RPMI8226 (cell line): ENCODE measurements around the gene CRIP2.
A peak's percentile ranks its signal among the peaks of the same experiment; 100 is the strongest.

Experiments used
- DNase-seq: peaks from one replicate; pipeline ENCODE4 v3.0.0-alpha.2; 2015

CRIP2 gene

DNA sequence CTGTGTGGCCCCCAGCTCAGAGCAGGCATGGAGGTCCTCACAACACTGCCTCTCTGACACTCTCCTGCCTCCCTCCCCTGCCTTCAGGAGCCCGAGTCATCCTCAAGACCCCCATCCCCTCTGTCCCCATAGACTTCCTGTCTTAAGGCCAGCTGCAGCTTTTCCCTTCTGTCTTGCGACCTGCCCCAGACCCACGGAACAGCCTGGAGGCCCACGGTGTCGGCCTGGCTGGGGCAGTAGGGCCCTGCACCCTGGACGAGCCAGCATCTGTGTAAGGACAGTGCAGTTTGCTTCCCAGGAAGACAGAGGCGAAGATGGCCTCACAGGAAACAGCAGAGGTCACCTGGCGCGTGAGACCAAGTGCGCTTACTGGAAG lies 26.1 kb downstream of the CRIP2 start:
- DNase-seq, result no peak

DNA sequence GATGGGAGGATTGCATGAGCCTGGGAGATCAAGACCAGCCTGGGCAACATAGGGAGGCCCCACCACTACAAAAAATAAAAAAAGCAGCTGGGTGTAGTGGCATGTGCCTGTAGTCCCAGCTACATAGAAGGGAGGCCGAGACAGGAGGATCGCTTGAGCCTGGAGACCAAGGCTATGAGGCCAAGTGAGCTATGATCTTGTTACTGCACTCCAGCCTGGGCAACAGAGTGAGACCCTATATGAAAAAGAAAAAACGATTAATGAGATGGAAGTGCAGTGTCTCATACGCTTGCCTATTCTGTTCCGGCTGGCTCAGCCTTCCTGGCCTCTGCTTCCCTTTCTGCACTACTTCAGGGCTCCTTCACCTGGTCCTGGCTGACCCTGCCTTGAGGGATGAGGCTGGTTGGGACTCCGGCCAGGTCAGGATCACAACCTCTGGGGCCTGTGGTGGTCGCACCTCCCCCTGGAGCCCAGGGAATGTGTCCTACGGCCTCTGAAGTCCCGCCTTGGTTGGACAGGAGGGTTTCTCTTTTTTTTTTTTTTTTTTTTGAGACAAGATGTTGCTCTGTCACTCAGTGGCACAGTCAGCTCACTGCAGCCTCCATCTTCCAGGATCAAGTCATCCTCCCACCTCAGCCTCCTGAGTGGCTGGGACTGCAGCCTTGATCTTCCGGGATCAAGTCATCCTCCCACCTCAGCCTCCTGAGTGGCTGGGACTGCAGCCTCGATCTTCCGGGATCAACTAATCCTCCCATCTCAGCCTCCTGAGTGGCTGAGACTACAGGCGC lies 27.1 kb downstream of the CRIP2 start:
- no peak for DNase-seq

DNA sequence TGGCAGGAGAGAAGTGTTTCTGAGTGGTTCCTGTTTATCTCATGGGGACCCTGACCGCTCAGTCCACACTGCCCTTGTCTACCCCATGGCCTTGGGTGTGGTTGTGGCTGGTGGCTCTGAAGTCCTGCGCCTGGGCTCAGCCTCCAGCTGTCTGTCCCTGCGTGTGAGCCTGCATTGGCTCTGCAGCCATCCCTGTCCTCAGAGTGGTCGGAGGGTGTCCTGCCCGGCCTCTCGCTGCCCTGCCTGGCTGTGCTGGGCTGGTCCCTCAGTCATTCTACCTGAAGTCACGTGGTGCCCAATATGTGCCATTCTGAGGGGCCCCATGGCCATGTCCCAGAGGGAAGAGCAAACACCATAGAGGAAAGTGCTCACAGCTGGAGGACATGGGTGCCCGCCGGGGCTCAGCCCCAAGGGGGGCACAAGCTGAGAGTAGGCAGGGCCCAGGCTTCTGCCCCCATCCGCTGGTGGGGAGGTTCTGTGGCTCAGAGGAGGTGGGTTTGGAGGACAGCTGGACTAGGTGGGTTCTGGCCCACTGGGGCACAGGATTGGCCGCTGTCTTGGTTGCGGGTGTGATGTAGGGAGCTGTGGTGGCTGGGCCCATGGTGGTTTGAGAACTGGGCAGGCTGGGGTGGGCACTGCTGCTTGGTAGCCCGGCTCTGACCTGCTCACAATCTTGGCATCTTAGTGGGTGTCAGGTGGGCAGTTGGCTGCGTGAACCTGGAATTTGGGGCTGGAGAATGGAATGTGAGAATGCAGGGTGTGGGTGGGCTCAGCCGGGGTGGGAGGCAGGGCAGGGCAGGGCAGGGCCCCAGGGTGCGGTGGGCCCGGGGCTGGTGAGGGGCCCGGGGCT lies 28.1 kb downstream of the CRIP2 start:
- DNase-seq, result no peak

DNA sequence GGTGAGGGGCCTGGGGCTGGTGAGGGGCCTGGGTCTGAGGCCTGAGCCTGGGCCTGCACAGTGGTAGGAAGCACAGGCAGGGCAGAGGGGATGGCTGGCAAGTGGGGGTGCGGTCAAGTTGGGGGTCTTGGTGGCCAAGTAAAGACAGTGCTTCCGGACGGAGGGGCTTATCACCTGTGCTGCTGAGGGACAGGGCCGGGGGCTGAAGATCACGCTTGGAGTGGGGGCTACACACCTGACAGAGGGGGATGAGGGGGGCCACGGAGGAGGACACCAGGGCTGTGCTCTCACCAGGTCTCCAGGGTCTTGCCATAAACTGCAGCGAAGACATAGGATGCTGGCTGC lies 28.6 kb downstream of the CRIP2 start:
- no peak for DNase-seq

DNA sequence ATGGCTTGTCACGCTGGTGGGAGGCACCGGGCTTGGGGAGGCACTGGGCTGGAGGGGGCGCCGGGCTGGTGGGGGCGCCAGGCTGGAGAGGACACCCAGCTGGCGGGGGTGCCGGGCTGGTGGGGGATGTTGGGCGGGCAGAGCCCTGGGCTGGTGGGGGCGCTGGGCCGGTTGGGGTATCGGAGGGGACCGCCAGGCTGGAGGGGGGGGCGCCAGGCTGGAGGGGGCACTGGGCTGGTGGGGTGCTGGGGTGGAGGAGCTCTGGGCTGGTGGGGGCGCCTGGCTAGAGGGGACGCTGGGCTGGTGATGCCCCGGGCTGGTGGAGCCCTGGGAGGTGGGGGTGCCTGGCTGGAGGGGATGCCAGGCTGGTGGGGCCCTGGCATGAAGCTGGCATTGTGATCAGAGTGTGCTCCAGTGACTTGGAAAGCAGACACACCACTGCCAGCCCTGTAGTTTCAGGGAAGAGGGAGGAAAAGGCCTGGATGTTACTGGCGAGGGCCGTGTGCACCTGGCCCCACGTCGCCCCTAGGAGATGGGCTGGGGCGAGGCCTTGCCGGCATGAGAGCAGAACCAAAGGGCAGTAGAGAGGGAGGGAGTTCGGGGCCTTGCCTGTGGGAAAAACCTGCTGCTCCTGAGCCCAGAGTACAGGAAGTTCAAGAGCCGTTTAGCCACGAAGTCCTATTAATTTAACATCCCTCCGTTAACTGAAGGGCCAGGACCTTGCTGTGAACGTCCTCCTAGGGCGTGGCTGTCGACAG lies 29.5 kb downstream of the CRIP2 start:
- DNase-seq, result no peak

DNA sequence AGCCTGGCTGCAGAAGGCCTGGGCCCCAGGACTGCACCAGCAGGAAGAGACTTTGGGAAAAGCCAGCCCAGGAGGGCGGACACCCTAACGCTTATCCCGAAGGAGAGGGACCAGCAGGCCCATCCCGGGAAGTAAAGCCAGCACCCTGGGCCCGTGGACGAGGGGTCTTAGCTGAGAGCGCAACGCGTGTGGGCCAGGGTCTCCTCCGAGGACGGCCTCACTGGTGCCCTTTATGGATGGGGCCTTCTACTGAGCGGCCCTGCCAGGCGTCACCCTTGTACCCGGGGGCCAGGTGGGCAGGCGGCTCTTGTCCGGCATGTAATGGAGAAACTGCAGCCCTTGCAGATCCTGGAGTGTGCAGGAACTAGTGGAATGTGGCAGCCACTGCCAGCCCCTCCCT lies 30.5 kb downstream of the CRIP2 start:
- no peak for DNase-seq

DNA sequence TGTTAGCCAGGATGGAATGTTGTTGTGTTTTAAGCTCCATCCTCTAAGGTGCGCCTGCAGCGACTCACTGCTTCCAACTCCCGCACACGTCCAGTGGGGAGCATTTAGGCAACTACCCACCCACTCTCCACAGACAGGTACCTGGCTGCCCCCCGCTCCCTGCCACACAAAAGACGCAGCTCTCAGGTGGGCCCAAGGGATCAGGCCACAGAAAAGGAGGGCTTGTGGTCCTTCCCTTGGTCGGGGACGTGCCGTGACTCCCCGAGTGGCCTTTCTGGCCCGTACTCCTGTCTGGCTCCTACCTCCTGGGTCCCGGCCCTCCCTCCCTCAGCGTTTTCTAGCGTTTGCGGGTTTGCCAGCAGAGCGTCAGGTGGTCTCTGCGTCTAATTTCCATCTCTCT lies 32.6 kb downstream of the CRIP2 start:
- DNase-seq, result no peak

DNA sequence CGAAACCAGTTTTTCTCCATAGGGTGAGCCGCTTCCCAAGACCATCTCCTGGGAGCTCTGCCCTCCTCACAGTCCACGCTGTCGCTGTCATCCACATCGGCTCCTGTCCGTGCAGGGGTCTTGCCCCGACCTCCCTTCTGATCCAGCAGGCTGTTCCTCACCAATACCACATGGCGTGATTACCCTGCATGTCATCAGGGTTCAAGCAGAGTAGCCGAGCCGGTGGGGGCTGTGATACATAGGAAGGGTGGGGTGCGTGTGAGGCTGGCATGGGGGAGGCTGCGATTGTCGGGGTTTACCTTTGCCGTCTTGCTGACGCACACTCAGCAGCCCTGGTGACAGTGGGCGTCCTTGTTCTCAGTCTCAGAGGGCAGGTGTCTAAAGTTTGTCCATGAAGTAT lies 33.4 kb downstream of the CRIP2 start:
- DNase-seq, result no peak

DNA sequence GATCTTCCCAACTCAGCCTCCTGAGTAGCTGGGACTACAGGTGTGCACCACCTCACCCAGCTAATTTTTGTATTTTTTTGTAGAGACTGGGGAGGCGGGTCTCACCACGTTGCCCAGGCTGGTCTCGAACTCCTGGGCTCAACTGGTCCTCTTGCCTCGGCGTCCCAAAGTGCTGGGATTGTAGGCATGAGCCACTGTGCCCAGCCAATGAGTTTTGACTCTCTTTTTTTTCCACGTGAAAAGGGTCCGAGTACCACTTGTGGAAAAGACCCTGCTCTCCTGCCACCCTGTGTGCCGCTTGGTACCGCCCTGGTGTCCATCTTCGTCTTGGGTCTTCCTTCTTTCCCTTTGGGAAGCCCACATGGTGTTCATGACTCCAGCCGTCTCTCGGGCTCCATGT lies 34.0 kb downstream of the CRIP2 start:
- no peak for DNase-seq

DNA sequence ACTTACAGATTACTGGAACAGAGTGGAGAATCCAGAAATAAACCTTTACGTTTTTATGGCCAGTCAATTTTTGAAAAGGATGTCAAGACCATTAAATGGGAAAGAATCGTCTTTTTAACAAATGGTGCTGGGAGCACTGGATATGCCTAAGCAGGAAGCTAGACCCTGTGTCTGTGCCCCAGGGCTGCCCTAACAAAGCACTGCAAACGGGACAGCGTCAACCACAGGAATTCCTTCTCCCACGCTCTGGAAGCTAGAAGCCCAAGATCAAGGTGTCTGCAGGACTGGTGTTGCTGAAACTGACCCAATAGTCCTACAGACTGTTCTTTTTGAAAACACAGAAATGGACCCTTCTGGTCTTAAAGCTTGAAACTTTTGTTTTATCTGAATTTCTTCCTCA lies 42.5 kb downstream of the CRIP2 start:
- no peak for DNase-seq

DNA sequence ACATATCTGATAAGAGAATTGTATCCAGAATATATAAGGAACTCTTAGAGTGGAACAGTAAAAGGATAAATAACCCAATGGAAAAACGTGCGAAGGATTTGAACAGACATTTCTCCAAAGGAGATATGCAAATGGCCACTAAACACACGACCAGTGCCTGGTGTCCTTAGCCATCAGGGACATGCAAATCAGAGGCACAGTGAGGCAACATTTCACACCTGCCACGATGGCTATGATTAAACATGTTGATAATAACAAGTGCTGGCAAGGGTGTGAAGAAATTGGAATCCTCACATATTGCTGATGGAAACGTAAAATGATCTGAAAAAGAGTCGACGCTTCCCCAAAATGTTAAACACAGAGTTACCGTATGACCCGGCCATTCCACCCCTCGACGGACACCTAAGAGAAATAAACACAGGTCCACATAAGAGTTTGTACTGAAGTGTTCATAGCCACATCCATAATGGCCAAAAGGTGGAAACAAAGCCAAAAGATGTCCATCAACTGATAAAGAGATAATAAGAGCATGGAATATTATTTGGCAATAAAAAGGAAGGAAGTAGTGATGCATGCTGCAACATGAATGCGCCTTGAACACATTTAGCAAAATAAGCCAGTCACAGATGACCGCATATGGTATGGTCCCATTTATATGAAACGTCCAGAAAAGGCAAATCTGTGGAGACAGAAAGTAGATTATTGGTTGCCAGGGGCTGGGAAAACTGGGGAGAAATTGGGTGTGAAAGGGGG lies 45.5 kb downstream of the CRIP2 start:
- no peak for DNase-seq

DNA sequence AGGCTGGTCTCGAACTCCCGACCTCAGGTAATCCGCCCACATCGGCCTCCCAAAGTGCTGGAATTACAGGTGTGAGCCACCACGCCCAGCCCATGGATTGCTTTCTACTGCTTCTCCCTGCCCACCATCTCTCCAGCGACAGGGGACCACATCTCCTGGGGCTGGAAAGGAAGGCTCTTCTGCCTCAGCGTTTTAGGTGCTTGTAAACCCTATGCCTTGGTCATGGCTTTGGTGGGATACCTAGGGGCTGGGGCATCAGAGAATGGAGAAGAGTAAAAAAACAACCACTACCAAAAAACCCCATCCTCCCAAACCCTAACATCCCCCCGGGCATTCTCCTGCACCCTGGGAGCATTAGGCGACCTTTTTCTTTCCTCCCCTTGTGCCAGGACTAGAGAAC lies 50.7 kb downstream of the CRIP2 start:
- DNase-seq, result no peak

DNA sequence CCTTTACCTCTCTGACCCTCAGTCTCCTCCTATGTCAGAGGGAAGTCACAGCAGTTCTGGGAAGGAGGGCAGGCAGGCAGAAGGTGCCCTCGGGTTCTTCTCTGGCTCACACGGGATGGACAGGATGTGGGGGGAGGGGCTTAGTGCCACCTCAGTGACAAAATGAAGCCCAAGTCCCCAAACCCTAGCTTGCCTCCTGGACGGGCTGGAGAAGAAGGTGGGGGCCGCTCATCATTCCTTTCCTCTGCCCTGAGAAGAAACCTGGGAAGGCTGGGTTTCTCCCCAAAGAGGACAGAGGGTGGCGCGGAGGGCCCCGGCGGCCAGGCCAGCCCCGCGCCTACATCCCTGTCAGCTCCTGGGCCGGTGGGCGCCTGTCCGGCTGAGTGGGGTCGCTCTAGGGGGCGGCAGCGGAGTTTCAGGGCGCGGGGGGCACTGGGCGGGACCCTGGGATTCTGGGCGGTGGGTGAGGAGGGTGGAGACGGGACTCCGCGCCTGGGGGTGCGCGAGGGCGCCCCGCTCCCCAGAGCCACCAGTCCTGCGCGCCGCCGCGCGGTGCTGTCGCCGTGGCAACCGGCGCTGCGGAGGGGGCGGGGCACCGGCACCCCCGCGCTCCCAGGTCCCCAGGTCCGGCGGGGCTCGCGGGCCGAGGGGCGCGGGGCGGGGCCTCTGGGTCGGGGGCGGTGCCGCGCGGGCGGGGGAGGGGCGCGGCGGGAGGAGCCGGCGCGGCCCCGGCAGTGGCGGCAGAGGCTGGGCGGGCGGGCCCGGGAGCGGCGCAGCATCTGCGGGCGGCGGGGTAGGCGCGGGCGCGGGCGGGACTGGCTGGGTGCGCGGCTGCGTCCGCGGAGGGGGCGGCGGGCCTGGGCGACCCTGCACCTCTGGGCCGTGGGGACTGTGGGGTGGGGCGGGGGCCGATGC lies 51.5 kb downstream of the CRIP2 start, which contains the start of gene TMEM121:
Gene TMEM121, plus strand, starts transcription at position 723 of the 915 bp plus-strand sequence. CDS start 2,252 bp downstream, outside the sequence.
- peak; percentile 28 for DNase-seq

DNA sequence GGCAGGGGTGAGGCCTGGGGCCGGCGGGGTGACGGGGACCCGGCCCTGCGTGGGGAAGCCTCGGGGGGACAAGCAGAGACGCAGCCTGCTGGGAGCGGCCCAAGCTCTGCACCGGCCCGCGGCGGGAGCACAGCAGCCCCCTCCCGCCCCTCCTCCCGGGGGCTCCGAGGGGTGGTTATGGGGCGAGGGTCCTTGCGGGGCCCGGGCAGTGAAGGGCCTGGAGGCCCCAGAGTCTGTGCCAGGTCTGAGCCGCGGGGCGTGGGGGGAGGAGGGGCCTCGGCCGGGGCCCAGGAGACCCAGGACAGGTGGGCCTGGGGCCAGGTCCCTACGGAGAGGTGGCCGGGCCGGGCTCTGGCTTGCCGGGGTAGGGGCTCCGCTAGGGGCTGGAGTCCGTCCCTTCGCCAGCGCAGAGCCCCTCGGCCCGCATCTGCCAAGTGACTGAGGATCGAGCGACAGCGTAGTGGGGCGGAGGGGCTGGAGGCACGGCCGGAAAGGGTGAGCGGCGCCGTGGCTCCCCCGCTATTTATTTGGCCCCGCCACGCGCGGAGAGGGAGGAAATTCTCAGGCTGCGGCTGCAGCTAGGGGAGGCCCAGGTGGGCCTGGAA lies 52.3 kb downstream of the CRIP2 start:
- no peak for DNase-seq

DNA sequence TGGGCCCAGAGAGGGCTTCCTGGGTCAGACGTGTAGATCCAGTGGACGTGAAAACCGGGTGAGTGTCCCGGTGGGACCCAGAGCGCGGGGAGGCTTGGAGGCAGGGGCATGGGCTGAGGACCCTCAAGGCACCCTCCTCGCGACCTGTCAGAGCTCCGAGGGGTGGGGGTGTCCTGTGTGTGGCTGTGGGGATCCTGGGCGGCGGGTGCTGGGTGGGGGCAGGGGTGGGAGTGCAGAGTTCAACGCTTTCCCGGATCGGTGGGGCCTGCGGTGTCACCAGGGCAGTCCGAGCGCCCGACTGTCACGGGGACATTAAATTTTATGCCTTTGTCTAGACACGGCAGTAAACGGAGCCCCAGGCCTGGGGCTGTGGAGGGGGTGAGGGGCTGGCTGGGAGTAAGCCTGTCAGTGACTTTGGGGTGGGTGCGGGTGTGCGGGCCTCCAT lies 52.8 kb downstream of the CRIP2 start:
- no peak for DNase-seq

DNA sequence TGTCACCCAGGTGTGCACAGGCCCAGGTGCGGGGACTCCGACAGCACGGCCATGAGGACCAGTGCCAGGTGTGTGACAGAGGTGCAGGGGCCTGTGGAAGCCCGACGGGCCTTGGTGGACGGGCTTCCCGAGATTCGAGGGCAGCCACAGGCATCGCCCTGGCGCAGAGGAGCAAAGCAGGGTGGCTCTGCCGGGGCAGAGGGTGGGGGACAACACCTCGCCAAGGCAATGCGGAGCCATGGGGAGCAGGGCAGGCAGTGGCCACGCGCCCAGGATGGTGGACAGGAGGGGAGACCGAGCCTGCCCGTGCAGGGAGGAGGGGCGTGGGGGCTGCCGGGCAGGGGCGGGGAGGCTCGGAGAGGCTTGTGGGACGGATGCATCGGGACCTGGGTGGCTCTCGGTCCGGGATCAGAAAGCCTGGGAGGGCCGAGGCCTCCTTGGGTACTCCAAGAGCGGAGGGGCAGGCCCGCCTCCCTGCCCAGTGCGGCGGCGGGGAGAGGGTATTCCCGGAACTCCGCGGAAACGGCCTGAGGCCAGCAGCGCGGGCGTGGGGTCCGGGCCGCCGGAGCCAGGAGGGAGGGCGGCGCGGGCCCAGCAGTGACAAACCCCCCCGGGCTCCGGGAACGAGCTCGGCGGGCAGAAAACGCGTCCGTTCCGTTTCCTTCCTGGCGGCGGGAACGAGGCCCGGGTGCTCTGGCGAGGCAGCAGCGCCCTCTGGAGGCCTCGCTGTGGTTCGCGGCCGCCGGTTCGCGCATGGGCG lies 53.4 kb downstream of the CRIP2 start:
- DNase-seq, result peak; percentile 77

DNA sequence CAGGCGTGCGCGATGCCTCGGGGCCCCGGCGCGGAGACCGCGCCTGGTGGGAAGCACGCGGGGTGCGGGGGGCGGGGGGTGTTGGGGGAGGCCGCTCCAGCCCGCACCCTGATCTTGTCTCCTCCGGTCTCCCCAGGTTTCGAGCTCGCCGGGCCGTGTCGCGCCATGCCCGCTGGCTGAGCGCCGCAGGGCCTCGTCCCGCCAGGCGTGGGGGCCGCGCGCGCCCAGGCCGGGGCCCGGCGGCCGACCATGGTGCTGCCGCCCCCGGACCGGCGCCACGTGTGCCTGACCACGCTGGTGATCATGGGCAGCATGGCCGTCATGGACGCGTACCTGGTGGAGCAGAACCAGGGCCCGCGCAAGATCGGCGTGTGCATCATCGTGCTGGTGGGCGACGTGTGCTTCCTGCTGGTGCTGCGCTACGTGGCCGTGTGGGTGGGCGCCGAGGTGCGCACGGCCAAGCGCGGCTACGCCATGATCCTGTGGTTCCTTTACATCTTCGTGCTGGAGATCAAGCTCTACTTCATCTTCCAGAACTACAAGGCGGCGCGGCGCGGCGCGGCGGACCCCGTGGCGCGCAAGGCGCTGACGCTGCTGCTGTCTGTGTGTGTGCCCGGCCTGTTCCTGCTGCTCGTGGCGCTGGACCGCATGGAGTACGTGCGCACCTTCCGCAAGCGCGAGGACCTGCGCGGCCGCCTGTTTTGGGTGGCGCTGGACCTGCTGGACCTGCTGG lies 54.1 kb downstream of the CRIP2 start:
- no peak for DNase-seq

DNA sequence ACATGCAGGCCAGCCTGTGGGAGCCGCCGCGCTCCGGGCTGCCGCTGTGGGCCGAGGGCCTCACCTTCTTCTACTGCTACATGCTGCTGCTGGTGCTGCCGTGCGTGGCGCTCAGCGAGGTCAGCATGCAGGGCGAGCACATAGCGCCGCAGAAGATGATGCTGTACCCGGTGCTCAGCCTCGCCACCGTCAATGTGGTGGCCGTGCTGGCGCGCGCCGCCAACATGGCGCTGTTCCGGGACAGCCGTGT lies 54.6 kb downstream of the CRIP2 start:
- no peak for DNase-seq
